Mesenchymal stem cell (in vitro differentiated cells and primary cell): ENCODE measurements around the gene ME3.
A peak's percentile ranks its signal among the peaks of the same experiment; 100 is the strongest.

Experiments used
- DNase-seq: peaks from one replicate; pipeline ENCODE4 v3.0.0-alpha.2; 2013
- H2AFZ ChIP-seq: one replicate; pipeline ENCODE4 v1.6.1; 2013; ENCODE audit warnings: low read depth, mild to moderate bottlenecking, control low read depth, inconsistent platforms, low read length, moderate library complexity
- H2AK5ac ChIP-seq: 2 replicates; pipeline ENCODE4 v1.6.1; 2013; ENCODE audit warnings: low read length, moderate library complexity, mild to moderate bottlenecking, inconsistent platforms; ENCODE audit not compliant: severe bottlenecking
- H2BK120ac ChIP-seq: one replicate; pipeline ENCODE4 v1.6.1; 2013; ENCODE audit warnings: low read depth, mild to moderate bottlenecking, inconsistent platforms, low read length, moderate library complexity
- H2BK12ac ChIP-seq, 2 experiments: one replicate each; pipeline ENCODE4 v1.6.1; 2013; ENCODE audit warnings: inconsistent platforms in 2 of 2, low read length in 2 of 2, mild to moderate bottlenecking in 2 of 2, moderate library complexity in 2 of 2, control low read depth in 1 of 2
- H2BK15ac ChIP-seq: one replicate; pipeline ENCODE4 v1.6.1; 2013; ENCODE audit warnings: mild to moderate bottlenecking, low read depth, inconsistent platforms; ENCODE audit not compliant: poor library complexity, severe bottlenecking
- H2BK5ac ChIP-seq: 2 replicates; pipeline ENCODE4 v1.6.1; 2013; ENCODE audit warnings: low read depth, mild to moderate bottlenecking, low read length, control low read depth, inconsistent platforms; ENCODE audit not compliant: poor library complexity, severe bottlenecking
- H3K14ac ChIP-seq, 2 experiments: one replicate each; pipeline ENCODE4 v1.6.1; 2013; ENCODE audit warnings: inconsistent platforms in 2 of 2, low read length in 2 of 2, control low read depth in 1 of 2, mild to moderate bottlenecking in 1 of 2, moderate library complexity in 1 of 2
- H3K18ac ChIP-seq, 2 experiments: one replicate each; pipeline ENCODE4 v1.6.1; 2013; ENCODE audit warnings: inconsistent platforms in 2 of 2, low read length in 2 of 2, control low read depth in 1 of 2, low read depth in 1 of 2, mild to moderate bottlenecking in 1 of 2
- H3K23ac ChIP-seq, 2 experiments: one replicate each; pipeline ENCODE4 v1.6.1; 2013; ENCODE audit warnings: inconsistent platforms in 2 of 2, low read length in 2 of 2, mild to moderate bottlenecking in 2 of 2, moderate library complexity in 2 of 2, control low read depth in 1 of 2
- H3K27ac ChIP-seq: 2 replicates; pipeline ENCODE4 v1.5.1; 2013; ENCODE audit warnings: mild to moderate bottlenecking, moderate library complexity, low read length, control low read depth, inconsistent platforms; ENCODE audit not compliant: poor library complexity, severe bottlenecking
- H3K27me3 ChIP-seq, 2 experiments: 2 replicates each; pipeline versions ENCODE4 v1.6.1 to v1.7.0; 2013; ENCODE audit warnings: low read length in 2 of 2, mild to moderate bottlenecking in 2 of 2, moderate library complexity in 2 of 2, control low read depth in 1 of 2, inconsistent platforms in 1 of 2; ENCODE audit not compliant: control insufficient read depth in 1 of 2, insufficient read depth in 1 of 2
- H3K36me3 ChIP-seq, 2 experiments: 2 replicates each; pipeline versions ENCODE4 v1.6.1 to v1.7.0; 2013; ENCODE audit warnings: low read length in 2 of 2, control low read depth in 1 of 2, inconsistent platforms in 1 of 2, low read depth in 1 of 2, mild to moderate bottlenecking in 1 of 2; ENCODE audit not compliant: insufficient read depth in 2 of 2, control insufficient read depth in 1 of 2
- H3K4ac ChIP-seq, 2 experiments: one replicate each; pipeline ENCODE4 v1.6.1; 2013; ENCODE audit warnings: inconsistent platforms in 2 of 2, low read length in 2 of 2, mild to moderate bottlenecking in 2 of 2, moderate library complexity in 2 of 2, control low read depth in 1 of 2, low read depth in 1 of 2
- H3K4me1 ChIP-seq: 2 replicates; pipeline ENCODE4 v1.6.1; 2013; ENCODE audit warnings: low read depth, low read length, control low read depth; ENCODE audit not compliant: control insufficient read depth, insufficient read depth
- H3K4me2 ChIP-seq: 2 replicates; pipeline ENCODE4 v1.6.1; 2013; ENCODE audit warnings: low read length, mild to moderate bottlenecking, inconsistent platforms; ENCODE audit not compliant: poor library complexity, severe bottlenecking
- H3K4me3 ChIP-seq, 2 experiments: 2 replicates each; pipeline versions ENCODE4 v1.5.1 to v1.7.0; 2013; ENCODE audit warnings: low read length in 2 of 2, mild to moderate bottlenecking in 2 of 2, control low read depth in 1 of 2, low read depth in 1 of 2; ENCODE audit not compliant: insufficient read depth in 1 of 2
- H3K79me1 ChIP-seq: replicated peaks from 2 replicates; pipeline ENCODE4 v1.6.1; 2013; ENCODE audit warnings: mild to moderate bottlenecking, control low read depth, low read length, inconsistent platforms; ENCODE audit not compliant: poor library complexity, severe bottlenecking
- H3K9ac ChIP-seq: 2 replicates; pipeline ENCODE4 v1.7.0; 2013; ENCODE audit warnings: mild to moderate bottlenecking, low read length, moderate library complexity
- H3K9me3 ChIP-seq: 2 replicates; pipeline ENCODE4 v1.7.0; 2013; ENCODE audit warnings: mild to moderate bottlenecking, low read length; ENCODE audit not compliant: control insufficient read depth
- H4K8ac ChIP-seq: one replicate; pipeline ENCODE4 v1.6.1; 2013; ENCODE audit warnings: inconsistent platforms, mild to moderate bottlenecking, low read length, moderate library complexity
- H4K91ac ChIP-seq: one replicate; pipeline ENCODE4 v1.6.1; 2013; ENCODE audit warnings: mild to moderate bottlenecking, low read length, inconsistent platforms
- WGBS: methylation state at CpG from one replicate; pipeline ENCODE4 v1.1.7; 2013; ENCODE audit warnings: mixed read lengths; 5-methylcytosine and 5-hydroxymethylcytosine counted together

The ME3 gene

DNA sequence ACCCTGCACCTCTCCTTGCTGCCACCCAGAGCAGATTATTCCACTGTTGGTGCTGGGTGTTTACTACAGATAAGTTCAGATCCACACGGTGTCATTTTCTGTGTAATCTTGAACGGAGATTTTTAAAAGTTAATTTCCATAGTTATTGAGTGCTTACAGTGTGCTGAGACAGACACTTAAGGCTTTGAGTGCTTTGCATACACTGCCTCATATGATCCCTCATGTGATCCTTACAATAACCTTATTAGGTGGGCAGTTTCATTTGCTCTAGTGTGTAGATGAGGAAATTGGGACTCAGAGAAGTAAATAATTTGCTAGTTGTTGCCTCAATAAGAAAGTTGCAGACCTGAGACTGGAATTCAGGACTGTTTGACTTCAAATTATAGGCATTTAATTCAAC lies 32.3 kb upstream of the ME3 start:
- H3K36me3 ChIP-seq, result no peaks in the 10 kb centered on the region
- H4K91ac ChIP-seq, result no peak overlapping the region
- H2BK5ac ChIP-seq, result no peak overlapping the region
- H3K9ac ChIP-seq, result no peak overlapping the region
- H3K4me3 ChIP-seq, result no peak overlapping the region
- H4K8ac ChIP-seq, result no peak overlapping the region
- H3K14ac ChIP-seq, result no peak overlapping the region
- H2BK12ac ChIP-seq, result no peak overlapping the region
- no peak overlapping the region for H3K27ac ChIP-seq
- H3K79me1 ChIP-seq, result no peaks in the 10 kb centered on the region
- WGBS, result 100% methylated on average over 1 of the region's 2 CpGs
- no peak overlapping the region for H3K23ac ChIP-seq
- H2AFZ ChIP-seq, result no peak overlapping the region
- H2AK5ac ChIP-seq, result no peak overlapping the region
- no peak for DNase-seq
- no peak overlapping the region for H3K4me2 ChIP-seq
- H3K4ac ChIP-seq, result no peak overlapping the region
- no peaks in the 10 kb centered on the region for H3K9me3 ChIP-seq
- H2BK15ac ChIP-seq, result no peak overlapping the region
- no peaks in the 10 kb centered on the region for H3K27me3 ChIP-seq
- peak overlapping the region in 1 of 2 experiments; percentile 9 for H3K18ac ChIP-seq
- no peak overlapping the region for H2BK120ac ChIP-seq
- no peaks in the 10 kb centered on the region for H3K4me1 ChIP-seq

GRCh38 chr11:86703987-86704386 lies 31.6 kb upstream of the ME3 start:
- no peak overlapping the region for H4K8ac ChIP-seq
- no peak overlapping the region for H2AFZ ChIP-seq
- no peak overlapping the region for H3K18ac ChIP-seq
- H3K9ac ChIP-seq, result no peak overlapping the region
- WGBS, result 90% methylated on average over 7 of the region's 7 CpGs
- H3K27ac ChIP-seq, result no peak overlapping the region
- H2BK120ac ChIP-seq, result no peak overlapping the region
- H4K91ac ChIP-seq, result no peak overlapping the region
- H3K79me1 ChIP-seq, result no peaks in the 10 kb centered on the region
- no peaks in the 10 kb centered on the region for H3K27me3 ChIP-seq
- H3K4ac ChIP-seq, result no peak overlapping the region
- H2AK5ac ChIP-seq, result no peak overlapping the region
- H3K14ac ChIP-seq, result no peak overlapping the region
- no peak overlapping the region for H2BK15ac ChIP-seq
- no peak overlapping the region for H3K4me2 ChIP-seq
- no peaks in the 10 kb centered on the region for H3K4me1 ChIP-seq
- no peak overlapping the region for H3K23ac ChIP-seq
- no peak for DNase-seq
- H3K4me3 ChIP-seq, result no peak overlapping the region
- H3K36me3 ChIP-seq, result no peaks in the 10 kb centered on the region
- H2BK5ac ChIP-seq, result no peak overlapping the region
- no peaks in the 10 kb centered on the region for H3K9me3 ChIP-seq
- no peak overlapping the region for H2BK12ac ChIP-seq

GRCh38 chr11:86702220-86702983 lies 30.0 kb upstream of the ME3 start:
- Histone ChIP-seq H3K4me1 (no peaks in the 10 kb centered on the region), H3K79me1 (no peaks in the 10 kb centered on the region), H3K9ac (no peak overlapping the region), H2AK5ac (no peak overlapping the region), H4K91ac (no peak overlapping the region), H3K18ac (no peak overlapping the region), H4K8ac (no peak overlapping the region), H3K27ac (no peak overlapping the region), H3K36me3 (no peaks in the 10 kb centered on the region), H3K14ac (no peak overlapping the region), H3K4me3 (no peak overlapping the region), H2BK12ac (peak overlapping the region in 1 of 2 experiments; percentile 71), H3K4me2 (no peak overlapping the region), H3K23ac (no peak overlapping the region), H3K27me3 (no peaks in the 10 kb centered on the region), H2BK15ac (no peak overlapping the region), H2AFZ (no peak overlapping the region), H2BK120ac (no peak overlapping the region), H3K4ac (peak overlapping the region in 1 of 2 experiments; percentile 11), H2BK5ac (no peak overlapping the region), H3K9me3 (no peaks in the 10 kb centered on the region)
- WGBS, result 96% methylated on average over 2 of the region's 4 CpGs
- no peak for DNase-seq

- Histone ChIP-seq H2BK120ac (no peak overlapping the region), H2AFZ (no peak overlapping the region), H3K14ac (no peak overlapping the region), H3K27ac (no peak overlapping the region), H3K9me3 (no peaks in the 10 kb centered on the region), H2BK5ac (no peak overlapping the region), H4K8ac (peak overlapping the region; percentile 59), H2AK5ac (peak overlapping the region; percentile 88), H3K4ac (no peak overlapping the region), H3K18ac (no peak overlapping the region), H3K27me3 (no peaks in the 10 kb centered on the region), H3K23ac (no peak overlapping the region), H3K4me2 (no peak overlapping the region), H3K4me3 (no peak overlapping the region), H2BK12ac (peak overlapping the region; percentile 39 to 46), H2BK15ac (no peak overlapping the region), H4K91ac (no peak overlapping the region), H3K36me3 (no peaks in the 10 kb centered on the region), H3K79me1 (no peaks in the 10 kb centered on the region), H3K9ac (no peak overlapping the region), H3K4me1 (peaks cover 7% of the 10 kb centered on the region)
- WGBS, result 97% methylated on average over 1 of the region's 1 CpG
- no peak for DNase-seq
These were observed 26.8 kb upstream of the ME3 start for GRCh38 chr11:86699040-86699791.
